GM23248 (cell line): ENCODE results near the gene AKR1B15.
"Not testable (repeated sequence)": the region's sequence is repeated elsewhere in the genome, so short reads cannot be mapped to it uniquely, and the experiment has no call there.

Experiments used
- EZH2 ChIP-seq: fragments of 200-600 bp; sonication (generic); IDR thresholded peaks from 2 replicates; pipeline ENCODE4 v1.6.1; 2018; ENCODE audit warnings: antibody characterized with exemption, mild to moderate bottlenecking; ENCODE audit not compliant: insufficient read depth, poor library complexity, severe bottlenecking
- EZH2phosphoT487 ChIP-seq: fragments of 200-600 bp; sonication (generic); IDR thresholded peaks from 2 replicates; pipeline ENCODE4 v1.6.1; 2018; ENCODE audit warnings: antibody characterized with exemption, moderate library complexity, mild to moderate bottlenecking, low read depth; ENCODE audit not compliant: insufficient read depth

GRCh38 chr7:134526552-134527248 lies 22.2 kb upstream of the AKR1B15 start:
- TF ChIP-seq EZH2, EZH2phosphoT487: not testable (repeated sequence)
